ENCODE results near the gene CDKAL1.

CDKAL1 gene

DNA sequence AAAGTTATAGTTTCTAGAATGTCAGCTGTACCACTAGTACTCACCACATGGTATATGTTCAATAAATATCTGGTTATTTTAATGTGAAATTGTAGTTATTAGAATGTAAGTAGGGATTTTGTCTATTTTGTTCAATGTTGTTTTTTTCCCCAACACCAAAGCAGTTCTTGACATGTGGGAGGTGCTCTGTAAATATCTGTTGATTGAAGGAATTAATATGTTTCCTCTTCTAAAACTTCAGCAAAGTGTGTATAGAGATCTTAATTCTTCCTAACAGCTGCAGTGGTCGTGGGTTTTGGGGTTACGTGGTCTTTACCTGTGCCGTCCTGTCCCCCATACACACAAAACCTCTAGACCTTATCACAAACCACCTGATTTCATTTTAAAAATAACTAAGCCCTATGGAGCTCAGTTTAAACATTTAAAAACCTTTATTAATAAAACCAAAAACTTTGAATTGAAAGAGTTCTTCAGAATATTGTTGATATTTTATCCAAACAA, 587.4 kb downstream of the CDKAL1 start:
- H3K27ac ChIP-seq: no peak overlapping the region
- TF ChIP-seq, protein P1, sequence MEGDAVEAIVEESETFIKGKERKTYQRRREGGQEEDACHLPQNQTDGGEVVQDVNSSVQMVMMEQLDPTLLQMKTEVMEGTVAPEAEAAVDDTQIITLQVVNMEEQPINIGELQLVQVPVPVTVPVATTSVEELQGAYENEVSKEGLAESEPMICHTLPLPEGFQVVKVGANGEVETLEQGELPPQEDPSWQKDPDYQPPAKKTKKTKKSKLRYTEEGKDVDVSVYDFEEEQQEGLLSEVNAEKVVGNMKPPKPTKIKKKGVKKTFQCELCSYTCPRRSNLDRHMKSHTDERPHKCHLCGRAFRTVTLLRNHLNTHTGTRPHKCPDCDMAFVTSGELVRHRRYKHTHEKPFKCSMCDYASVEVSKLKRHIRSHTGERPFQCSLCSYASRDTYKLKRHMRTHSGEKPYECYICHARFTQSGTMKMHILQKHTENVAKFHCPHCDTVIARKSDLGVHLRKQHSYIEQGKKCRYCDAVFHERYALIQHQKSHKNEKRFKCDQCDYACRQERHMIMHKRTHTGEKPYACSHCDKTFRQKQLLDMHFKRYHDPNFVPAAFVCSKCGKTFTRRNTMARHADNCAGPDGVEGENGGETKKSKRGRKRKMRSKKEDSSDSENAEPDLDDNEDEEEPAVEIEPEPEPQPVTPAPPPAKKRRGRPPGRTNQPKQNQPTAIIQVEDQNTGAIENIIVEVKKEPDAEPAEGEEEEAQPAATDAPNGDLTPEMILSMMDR (IDR thresholded peaks at IDR 0.05): no peak
- H3K4me3 ChIP-seq: no peak overlapping the region
- no peak for DNase-seq (ENCODE audit: low spot score)

DNA sequence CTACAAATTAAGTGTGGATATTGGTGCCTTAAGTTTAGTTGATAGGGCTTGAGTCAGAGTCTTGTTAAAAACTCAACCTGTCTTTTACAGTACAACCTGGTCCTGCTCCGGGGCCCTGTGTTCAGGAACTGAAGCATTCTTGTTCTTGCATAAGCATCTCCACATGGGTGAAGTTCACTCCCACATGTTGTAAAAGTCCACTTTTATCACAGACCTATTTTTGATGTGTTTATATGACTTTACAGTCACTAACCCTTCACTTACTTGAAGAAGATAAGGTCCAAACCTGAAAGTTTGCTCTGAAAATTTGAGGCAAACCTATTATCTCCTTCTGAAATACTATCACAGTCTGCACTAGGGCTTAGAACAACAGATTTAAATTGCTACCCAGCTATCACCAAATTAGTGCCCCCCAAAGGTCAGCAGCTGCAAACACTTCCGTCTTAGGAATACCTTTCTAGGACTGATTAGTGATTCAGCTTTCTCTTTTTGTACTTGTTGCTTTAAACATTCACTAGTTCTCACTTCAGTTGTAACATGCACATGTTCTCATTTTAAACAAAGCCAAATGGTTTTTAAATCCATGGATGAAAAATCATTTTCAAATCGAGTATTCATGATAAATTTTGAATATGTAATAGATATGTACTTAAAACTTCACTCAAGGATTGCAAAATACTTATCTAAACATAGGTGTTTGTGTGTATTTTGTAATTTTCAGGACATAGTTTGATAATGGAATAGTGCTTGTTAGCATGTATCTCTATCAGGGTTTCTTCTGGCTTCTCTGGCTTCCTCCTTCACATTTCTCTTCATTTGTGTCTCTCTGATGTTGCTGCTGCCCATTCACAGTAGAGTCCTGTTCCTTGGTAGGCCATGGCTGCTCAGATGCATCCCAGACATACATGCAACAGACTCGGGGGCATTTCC, 589.5 kb downstream of the CDKAL1 start:
- DNase-seq (ENCODE audit: low spot score): no peak
- Histone ChIP-seq H3K4me3 (no peak overlapping the region), H3K27ac (no peak overlapping the region)
- TF ChIP-seq, protein P1 (IDR thresholded peaks at IDR 0.05): no peak

DNA sequence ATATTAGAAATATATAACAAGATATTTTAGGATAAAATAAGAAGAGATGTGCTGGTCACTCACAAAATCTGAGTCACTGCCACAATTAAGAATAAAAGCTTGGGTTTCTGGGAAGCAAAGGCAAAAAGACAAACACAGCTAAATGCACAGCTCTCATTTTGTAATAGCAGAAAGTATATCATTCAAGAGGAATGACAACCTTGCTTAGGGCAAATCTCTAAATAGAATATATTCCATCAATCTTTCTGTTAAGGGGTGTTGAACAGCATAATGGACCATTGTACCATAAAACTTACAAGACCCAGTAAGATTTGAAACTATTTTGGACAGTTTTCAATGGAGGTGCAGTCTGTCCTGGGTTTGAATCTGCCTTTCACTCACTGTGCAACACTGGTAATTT, 594.3 kb downstream of the CDKAL1 start:
- TF ChIP-seq, protein P1 (IDR thresholded peaks at IDR 0.05): no peak
- H3K4me3 ChIP-seq: no peak overlapping the region
- no peak for DNase-seq (ENCODE audit: low spot score)
- no peak overlapping the region for H3K27ac ChIP-seq

DNA sequence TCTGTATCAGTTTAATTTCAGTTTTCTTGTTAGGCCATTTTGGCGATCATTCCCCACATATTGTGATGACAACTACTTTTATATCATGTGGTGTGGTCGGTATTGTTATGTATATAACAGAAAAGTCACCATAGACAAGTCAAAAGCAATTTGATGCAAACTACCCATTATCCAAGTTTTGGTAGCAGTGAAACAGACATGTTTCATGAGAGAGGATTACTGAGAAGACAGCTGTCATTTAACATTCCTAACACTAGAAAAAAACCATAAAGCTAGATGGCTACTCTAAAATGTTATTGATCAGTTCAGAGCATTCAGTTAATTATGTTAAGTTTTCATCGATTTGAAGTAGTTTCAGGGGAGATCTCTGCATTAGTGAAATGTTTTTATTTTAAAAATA, 597.1 kb downstream of the CDKAL1 start:
- TF ChIP-seq, protein P1 (IDR thresholded peaks at IDR 0.05): no peak
- no peak overlapping the region for H3K4me3 ChIP-seq
- H3K27ac ChIP-seq: no peak overlapping the region
- DNase-seq (ENCODE audit: low spot score): no peak

DNA sequence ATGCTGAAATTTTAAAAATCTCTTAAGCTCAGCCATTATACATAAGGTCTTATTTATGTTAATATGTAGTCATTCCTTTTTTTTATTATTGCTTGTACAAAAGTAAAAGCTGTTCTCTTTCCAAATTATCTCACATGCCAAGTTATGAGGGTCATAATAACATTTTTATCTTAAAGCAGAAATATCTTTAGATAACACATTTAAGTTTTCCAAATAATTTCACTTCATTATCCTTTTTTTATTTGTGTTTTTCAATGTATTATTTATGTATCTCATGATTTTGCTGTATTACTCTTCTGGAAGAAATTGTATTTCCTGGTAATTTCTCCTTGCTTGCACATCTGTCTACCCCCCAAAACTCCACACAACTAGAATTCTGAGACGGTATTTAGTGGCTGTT, 598.2 kb downstream of the CDKAL1 start:
- TF ChIP-seq, protein P1 (IDR thresholded peaks at IDR 0.05): no peak
- H3K27ac ChIP-seq: no peak overlapping the region
- no peak overlapping the region for H3K4me3 ChIP-seq
- no peak for DNase-seq (ENCODE audit: low spot score)

DNA sequence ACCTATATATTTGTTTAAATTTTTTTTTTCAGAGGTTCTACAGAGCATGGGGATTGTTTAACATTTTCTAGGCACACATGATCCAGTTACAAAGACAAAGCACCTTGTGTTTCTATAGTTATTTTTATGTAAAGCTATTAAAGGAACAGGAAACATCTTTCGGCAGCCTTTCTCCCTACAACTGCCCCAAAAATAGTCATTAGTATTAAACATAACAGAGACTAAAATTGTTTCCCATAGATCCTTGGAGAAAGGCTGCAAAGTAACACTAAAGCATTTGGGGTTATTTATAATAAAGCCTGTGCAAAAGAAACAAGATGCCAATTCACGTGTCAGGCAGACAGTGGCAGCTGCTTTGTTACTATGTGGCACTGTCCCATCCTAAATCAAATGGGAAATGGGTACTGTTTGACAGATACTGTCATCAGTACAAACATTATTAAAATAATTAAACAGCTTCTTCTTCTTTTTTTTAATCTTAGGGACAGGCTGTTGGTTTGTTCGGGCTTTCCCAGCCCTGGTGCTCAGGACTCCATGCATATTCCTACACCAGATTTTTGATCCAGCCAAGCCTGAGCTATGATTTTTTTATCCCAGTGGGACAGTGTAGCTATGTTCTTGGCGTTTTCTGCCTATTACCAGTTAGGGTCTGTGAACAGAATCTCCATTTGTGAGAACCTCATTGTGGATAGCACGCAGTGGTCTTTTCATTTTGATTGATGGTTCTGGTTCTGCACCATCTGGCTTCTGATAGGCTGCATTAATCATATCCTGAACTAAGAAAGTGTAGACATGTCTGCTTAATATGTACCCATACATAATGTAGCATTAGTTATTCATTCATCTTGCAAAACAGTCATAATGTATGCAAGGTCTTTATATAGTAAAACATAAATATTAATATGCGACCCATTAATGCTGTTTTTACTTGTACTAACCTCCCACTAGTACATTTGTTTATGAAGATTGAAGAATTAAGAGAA, 598.9 kb downstream of the CDKAL1 start:
- TF ChIP-seq, protein P1 (IDR thresholded peaks at IDR 0.05): no peak
- Histone ChIP-seq H3K4me3 (peak overlapping the region; percentile 29), H3K27ac (peak overlapping the region in 1 of 2 donors; percentile 27)
- no peak for DNase-seq (ENCODE audit: low spot score)

All from coronary artery (tissue), 2 donors.